ENCODE results near the gene RGS1. TPM values are rescaled to one million over a fixed set of nuclear protein-coding genes. Genes with fewer than 3 reads are reported as not detected.

RGS1 gene
- total and polyA plus RNA-seq, 2 of the 8 experiments (the other 6 are each of a cell fraction or from before 2014, with no cell fraction given): not detected

DNA sequence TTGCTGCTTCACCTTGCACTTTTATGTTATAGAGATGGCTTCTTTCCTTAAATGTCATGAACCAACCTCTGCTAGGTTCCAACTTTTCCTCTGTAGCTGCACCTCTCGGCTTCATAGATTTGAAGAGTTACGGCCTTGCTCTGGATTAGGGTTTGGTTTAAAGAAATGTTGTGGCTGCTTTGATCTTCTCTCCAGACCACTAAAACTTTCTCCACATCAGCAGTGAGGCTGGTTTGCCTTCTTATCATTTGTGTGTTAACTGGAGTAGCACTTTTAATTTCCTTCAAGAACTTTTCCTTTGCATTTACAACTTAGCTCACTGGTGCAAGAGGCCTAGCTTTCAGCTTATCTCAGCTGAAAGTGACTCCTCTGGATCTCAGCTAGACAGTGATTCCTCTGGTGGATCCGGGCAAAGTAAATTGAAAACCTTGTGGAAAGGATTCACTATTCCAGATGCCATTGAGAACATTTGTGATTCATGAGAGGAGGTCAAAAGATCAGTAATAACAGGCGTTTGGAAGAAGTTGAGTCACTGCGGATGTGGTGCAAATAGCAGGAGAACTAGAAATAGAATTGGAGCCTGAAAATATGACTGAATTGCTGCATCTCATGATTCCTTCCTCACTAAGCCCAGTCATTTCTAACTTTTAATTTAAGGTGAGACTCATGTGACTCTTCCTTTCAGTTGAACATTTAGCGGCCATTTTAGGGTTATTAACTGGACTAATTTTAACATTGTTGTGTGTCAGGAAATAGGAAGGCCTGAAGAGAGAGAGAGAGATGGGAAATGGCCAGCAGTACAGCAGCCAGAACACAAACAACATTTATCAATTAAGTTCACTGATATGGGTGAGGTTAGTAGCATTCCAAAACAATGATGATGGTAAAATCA is 16.2 kb upstream of the RGS1 start:
- H3K4me3 ChIP-seq (ENCODE audit: extremely low read depth in 1 of 4, insufficient read depth in 2 of 4, low read depth in 3 of 4, low read length in 4 of 4): no peak overlapping the region
- H4K8ac ChIP-seq (ENCODE audit: extremely low read depth, insufficient read depth, low read length): no peak overlapping the region
- no peak overlapping the region for H4K5ac ChIP-seq (ENCODE audit: insufficient read length, low read depth, low read length)
- no peaks in the 10 kb centered on the region for H3K79me2 ChIP-seq (ENCODE audit: control insufficient read depth in 1 of 2, insufficient read depth in 2 of 2, low read length in 2 of 2)
- H3K4me2 ChIP-seq (ENCODE audit: insufficient read depth in 1 of 2, low read depth in 2 of 2, low read length in 2 of 2): no peak overlapping the region
- TF ChIP-seq TCF12 (IDR thresholded peaks at IDR 0.05; ENCODE audit: low read depth, low read length) (no peak), KDM4A (IDR thresholded peaks at IDR 0.05; ENCODE audit: low read depth, low read length, severe bottlenecking) (no peak), YY1 (IDR thresholded peaks at IDR 0.05; ENCODE audit: low read depth, low read length) (no peak), POLR2AphosphoS5 (IDR thresholded peaks at IDR 0.05; ENCODE audit: low read depth, low read length) (no peak), RBBP5 (IDR thresholded peaks at IDR 0.05; ENCODE audit: borderline replicate concordance, low read depth, low read length) (no peak), CEBPB (IDR thresholded peaks at IDR 0.05; ENCODE audit: low read depth, low read length) (no peak), MAFK (IDR thresholded peaks at IDR 0.05; ENCODE audit: low read depth, low read length) (no peak), NRF1 (IDR thresholded peaks at IDR 0.05; ENCODE audit: low read depth, low read length) (no peak), CHD1 (IDR thresholded peaks at IDR 0.05; ENCODE audit: low read depth, low read length) (no peak), EP300 (IDR thresholded peaks at IDR 0.05; ENCODE audit: borderline replicate concordance in 1 of 2, low read depth in 2 of 2, low read length in 2 of 2) (no peak), RFX5 (IDR thresholded peaks at IDR 0.05; ENCODE audit: borderline replicate concordance, low read depth, low read length) (no peak)
- H3K18ac ChIP-seq (ENCODE audit: extremely low read depth, low read length): no peak overlapping the region
- no peak overlapping the region for H3K23ac ChIP-seq (ENCODE audit: insufficient read length)
- H2BK5ac ChIP-seq (ENCODE audit: low read depth, low read length): no peak overlapping the region
- CTCF ChIA-PET (ENCODE audit: partially characterized antibody): interaction anchor here (0.9 kb wide), 1 partner anchor 251 kb away, joined by 3 read pairs; no protein-coding TSS in a partner anchor
- DNase-seq (ENCODE audit: low read depth in 1 of 2, low spot score in 2 of 2) (no peak), FAIRE-seq (no peak)
- H2BK12ac ChIP-seq (ENCODE audit: low read depth, low read length): no peak overlapping the region
- H3K14ac ChIP-seq (ENCODE audit: insufficient read length): no peak overlapping the region
- H3K79me1 ChIP-seq (ENCODE audit: low read depth, low read length): no peaks in the 10 kb centered on the region
- no peak overlapping the region for H3K4ac ChIP-seq (replicated peaks; ENCODE audit: insufficient read length, low read depth, low read length)
- no peak overlapping the region for H3K56ac ChIP-seq (replicated peaks; ENCODE audit: insufficient read length, low read depth, low read length)
- POLR2A ChIA-PET (ENCODE audit: partially characterized antibody): no interaction called here
- H2BK120ac ChIP-seq (replicated peaks; ENCODE audit: low read depth, low read length): no peak overlapping the region
- no peaks in the 10 kb centered on the region for H3K27me3 ChIP-seq (replicated peaks in 1 of 4; ENCODE audit: control insufficient read depth in 3 of 4, extremely low read depth in 1 of 4, insufficient read depth in 3 of 4, low read length in 3 of 4)
- H2BK15ac ChIP-seq (ENCODE audit: low read length): no peak overlapping the region
- 89% methylated on average over 6 of the region's 6 CpGs; no CpG with 5 or more reads in 1 of the 2 experiments for WGBS, 2 experiments (ENCODE audit: extremely low coverage in 1 of 2, insufficient coverage in 1 of 2, insufficient read length in 1 of 2, insufficient replicate concordance in 2 of 2, low coverage in 1 of 2, low lambda C conversion rate in 2 of 2, missing lambda C conversion rate in 1 of 2)
- no peak overlapping the region for H2AK5ac ChIP-seq (ENCODE audit: low read depth, low read length)
- H3K27ac ChIP-seq (ENCODE audit: low read depth, low read length): no peak overlapping the region
- no peaks in the 10 kb centered on the region for H3K9me3 ChIP-seq (ENCODE audit: insufficient read depth in 2 of 2, low read depth in 1 of 2, low read length in 1 of 2)
- no peak overlapping the region for H3K9ac ChIP-seq (replicated peaks in 1 of 4; ENCODE audit: extremely low read depth in 1 of 4, low read depth in 3 of 4, low read length in 3 of 4)
- no peaks in the 10 kb centered on the region for H4K20me1 ChIP-seq (replicated peaks in 1 of 2; ENCODE audit: control insufficient read depth in 1 of 2, insufficient read depth in 2 of 2, low read length in 2 of 2)
- no peaks in the 10 kb centered on the region for H3K4me1 ChIP-seq (replicated peaks in 1 of 4; ENCODE audit: control insufficient read depth in 3 of 4, insufficient read depth in 4 of 4, low read length in 3 of 4)
- H2BK20ac ChIP-seq (ENCODE audit: low read length): no peak overlapping the region
- no peaks in the 10 kb centered on the region for H3K36me3 ChIP-seq (ENCODE audit: control insufficient read depth in 2 of 4, insufficient read depth in 4 of 4, low read length in 3 of 4)
- no peaks in the 10 kb centered on the region for H3K23me2 ChIP-seq (ENCODE audit: low read depth, low read length)
- no peak overlapping the region for H2AFZ ChIP-seq (ENCODE audit: low read length)
- no peak overlapping the region for H4K91ac ChIP-seq (replicated peaks; ENCODE audit: insufficient read length, low read length)
